Rectal smooth muscle tissue (tissue), 1 donor: ENCODE data around the gene GRIN3B.

Experiments
- H3K27ac ChIP-seq: one replicate; pipeline ENCODE4 v1.7.0; 2013; ENCODE audit warnings: low read depth, low read length, inconsistent platforms
- H3K27me3 ChIP-seq: one replicate; pipeline ENCODE4 v1.7.0; 2013; ENCODE audit warnings: low read length; ENCODE audit not compliant: control insufficient read depth, insufficient read depth
- H3K36me3 ChIP-seq: one replicate; pipeline ENCODE4 v1.7.0; 2013; ENCODE audit warnings: low read length; ENCODE audit not compliant: control insufficient read depth, insufficient read depth
- H3K4me1 ChIP-seq: one replicate; pipeline ENCODE4 v1.7.0; 2013; ENCODE audit warnings: low read length; ENCODE audit not compliant: control insufficient read depth, insufficient read depth
- H3K4me3 ChIP-seq: one replicate; pipeline ENCODE4 v1.7.0; 2013; ENCODE audit warnings: low read length
- H3K9ac ChIP-seq: one replicate; pipeline ENCODE4 v1.7.0; 2013; ENCODE audit warnings: low read length

Gene GRIN3B

DNA sequence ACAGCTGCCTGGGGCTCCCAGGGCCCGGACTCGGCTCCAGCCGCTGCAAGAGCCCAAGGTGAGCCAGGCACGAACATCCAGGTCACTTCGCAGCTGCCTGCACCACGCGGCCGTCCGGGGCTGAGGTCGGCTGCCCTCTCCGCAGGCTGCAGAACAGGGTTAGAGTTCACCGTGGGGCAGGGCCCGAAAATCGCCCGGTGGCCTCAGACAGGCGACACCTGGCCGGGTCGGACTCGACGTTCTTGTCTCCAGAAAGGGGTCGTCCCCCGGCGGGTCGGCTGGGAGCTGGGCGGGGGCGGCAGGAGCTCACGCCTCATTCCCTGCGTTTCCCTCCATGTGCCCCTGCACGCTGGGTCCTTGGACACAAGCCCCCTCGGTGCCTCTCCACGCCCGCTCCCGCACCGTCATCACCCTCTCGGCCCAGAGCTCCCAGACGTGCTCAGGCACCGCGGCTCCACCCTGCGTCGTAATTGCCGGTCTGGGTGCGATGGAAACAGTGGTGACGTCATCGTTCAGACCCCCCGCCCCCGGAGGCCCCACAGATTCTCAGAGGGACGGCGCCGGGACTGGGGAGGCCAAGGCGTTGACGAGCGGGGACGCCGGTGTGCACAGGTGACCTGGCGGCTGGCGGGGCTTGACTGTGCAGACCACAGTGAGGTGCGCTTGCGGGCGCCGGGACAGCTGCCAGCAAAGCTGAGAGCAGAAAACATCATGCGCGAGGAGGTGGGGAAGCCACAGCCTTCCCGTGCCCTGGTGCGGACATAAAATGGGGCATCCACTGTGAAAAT lies 4.0 kb upstream of the GRIN3B start:
- Histone ChIP-seq H3K4me3 (peak overlapping the region; percentile 26), H3K4me1 (peaks cover 4% of the 10 kb centered on the region), H3K27ac (no peak overlapping the region), H3K36me3 (no peaks in the 10 kb centered on the region), H3K27me3 (peaks cover 38% of the 10 kb centered on the region), H3K9ac (no peak overlapping the region)

- H3K4me1 ChIP-seq: peaks cover 4% of the 10 kb centered on the region
- H3K9ac ChIP-seq: no peak overlapping the region
- no peaks in the 10 kb centered on the region for H3K36me3 ChIP-seq
- H3K27me3 ChIP-seq: peaks cover 50% of the 10 kb centered on the region
- no peak overlapping the region for H3K4me3 ChIP-seq
- H3K27ac ChIP-seq: no peak overlapping the region
Measured at GRCh38 chr19:998064-998463, 2.2 kb upstream of the GRIN3B start.

DNA sequence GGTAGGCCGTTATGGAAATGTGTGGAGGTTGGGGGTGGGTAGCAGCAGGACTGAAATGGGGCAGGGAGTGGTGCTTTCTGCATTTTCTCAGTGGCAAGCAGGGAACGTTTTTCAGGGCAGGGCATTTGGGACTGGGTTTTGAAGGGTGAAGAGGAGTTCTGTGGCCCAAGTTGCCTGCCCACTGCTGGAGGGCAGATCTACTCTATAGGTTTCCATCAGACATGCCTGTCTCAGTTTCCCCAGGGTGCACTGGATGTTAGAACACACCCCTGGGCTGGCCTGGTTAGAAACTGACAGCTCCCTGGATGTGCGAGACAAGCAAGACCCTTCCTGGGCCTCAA lies 870 bp upstream of the GRIN3B start:
- Histone ChIP-seq H3K4me3 (no peak overlapping the region), H3K9ac (no peak overlapping the region), H3K4me1 (peaks cover 4% of the 10 kb centered on the region), H3K36me3 (no peaks in the 10 kb centered on the region), H3K27me3 (peaks cover 50% of the 10 kb centered on the region), H3K27ac (no peak overlapping the region)

GRCh38 chr19:1000591-1001537 lies 645 bp downstream of the GRIN3B start:
- H3K27ac ChIP-seq: no peak overlapping the region
- H3K9ac ChIP-seq: no peak overlapping the region
- peaks cover 4% of the 10 kb centered on the region for H3K4me1 ChIP-seq
- no peak overlapping the region for H3K4me3 ChIP-seq
- peaks cover 44% of the 10 kb centered on the region for H3K27me3 ChIP-seq
- no peaks in the 10 kb centered on the region for H3K36me3 ChIP-seq

DNA sequence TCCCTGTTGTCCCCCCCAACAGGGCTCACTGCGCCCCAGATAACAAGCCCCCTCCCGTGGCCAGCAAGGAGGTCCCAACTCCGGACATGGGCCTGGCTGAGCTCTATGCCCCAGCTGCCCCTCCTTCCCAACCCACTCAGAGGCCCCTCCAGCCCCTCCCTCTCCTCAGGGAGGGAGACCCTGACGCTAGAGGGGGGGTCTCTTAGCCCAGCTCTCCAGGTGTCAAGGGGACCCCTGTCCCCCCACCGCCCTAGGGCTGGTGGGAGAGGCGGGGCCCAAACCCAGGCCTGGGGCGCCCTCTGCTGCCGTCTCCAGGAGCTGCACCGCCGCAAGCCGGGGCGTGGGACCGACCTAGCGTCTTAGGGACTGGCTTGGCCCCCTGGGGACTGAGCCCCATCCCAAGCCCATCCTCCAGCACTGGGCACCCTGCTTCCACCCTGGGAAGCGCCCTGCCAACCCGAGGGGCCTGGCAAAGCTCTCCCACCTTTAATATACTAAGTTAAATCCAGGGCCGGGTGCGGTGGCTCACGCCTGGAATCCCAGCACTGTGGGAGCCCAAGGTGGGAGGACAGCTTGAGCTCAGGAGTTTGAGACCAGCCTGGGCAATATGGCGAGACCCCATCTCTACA lies 1.4 kb downstream of the GRIN3B start:
- peaks cover 38% of the 10 kb centered on the region for H3K27me3 ChIP-seq
- no peaks in the 10 kb centered on the region for H3K36me3 ChIP-seq
- H3K9ac ChIP-seq: no peak overlapping the region
- H3K4me1 ChIP-seq: no peaks in the 10 kb centered on the region
- no peak overlapping the region for H3K27ac ChIP-seq
- H3K4me3 ChIP-seq: no peak overlapping the region

GRCh38 chr19:1002600-1002999 lies 2.4 kb downstream of the GRIN3B start:
- Histone ChIP-seq H3K27me3 (peaks cover 32% of the 10 kb centered on the region), H3K9ac (no peak overlapping the region), H3K4me1 (no peaks in the 10 kb centered on the region), H3K27ac (no peak overlapping the region), H3K36me3 (no peaks in the 10 kb centered on the region), H3K4me3 (no peak overlapping the region)

- no peak overlapping the region for H3K27ac ChIP-seq
- no peaks in the 10 kb centered on the region for H3K36me3 ChIP-seq
- H3K9ac ChIP-seq: no peak overlapping the region
- peaks cover 28% of the 10 kb centered on the region for H3K27me3 ChIP-seq
- H3K4me3 ChIP-seq: no peak overlapping the region
- no peaks in the 10 kb centered on the region for H3K4me1 ChIP-seq
Measured at GRCh38 chr19:1003283-1003682, 3.1 kb downstream of the GRIN3B start.

DNA sequence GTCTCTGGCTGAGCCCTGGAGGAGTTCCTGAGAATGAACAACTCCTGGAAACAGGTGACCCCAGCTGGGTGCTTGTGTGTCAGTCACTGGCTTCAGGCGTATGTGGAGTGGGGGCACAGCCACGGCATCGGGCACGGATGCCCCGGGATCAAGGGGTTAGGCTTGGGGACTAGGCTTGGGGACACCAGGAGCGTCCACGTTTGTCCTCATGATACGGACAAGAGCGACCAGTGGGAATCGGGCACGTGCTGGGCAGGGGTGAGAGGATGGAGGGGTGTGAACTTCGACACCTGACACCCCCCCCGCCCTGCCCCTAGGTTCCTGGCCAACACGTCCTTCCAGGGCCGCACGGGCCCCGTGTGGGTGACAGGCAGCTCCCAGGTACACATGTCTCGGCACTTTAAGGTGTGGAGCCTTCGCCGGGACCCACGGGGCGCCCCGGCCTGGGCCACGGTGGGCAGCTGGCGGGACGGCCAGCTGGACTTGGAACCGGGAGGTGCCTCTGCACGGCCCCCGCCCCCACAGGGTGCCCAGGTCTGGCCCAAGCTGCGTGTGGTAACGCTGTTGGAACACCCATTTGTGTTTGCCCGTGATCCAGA lies 4.1 kb downstream of the GRIN3B start:
- Histone ChIP-seq H3K4me3 (no peak overlapping the region), H3K27me3 (peaks cover 20% of the 10 kb centered on the region), H3K36me3 (peaks cover 2% of the 10 kb centered on the region)

GRCh38 chr19:1004803-1005664 lies 4.8 kb downstream of the GRIN3B start:
- no peak overlapping the region for H3K4me3 ChIP-seq
- H3K27me3 ChIP-seq: peaks cover 17% of the 10 kb centered on the region
- H3K4me1 ChIP-seq: no peaks in the 10 kb centered on the region
- no peak overlapping the region for H3K9ac ChIP-seq
- peaks cover 5% of the 10 kb centered on the region for H3K36me3 ChIP-seq
- H3K27ac ChIP-seq: no peak overlapping the region

More for the DNA sequence above, 4.1 kb downstream of the GRIN3B start:
- Histone ChIP-seq H3K27ac (no peak overlapping the region), H3K9ac (no peak overlapping the region), H3K4me1 (no peaks in the 10 kb centered on the region)

- Histone ChIP-seq H3K27me3 (peaks cover 6% of the 10 kb centered on the region), H3K4me1 (no peaks in the 10 kb centered on the region), H3K9ac (no peak overlapping the region), H3K4me3 (no peak overlapping the region), H3K36me3 (peaks cover 6% of the 10 kb centered on the region), H3K27ac (no peak overlapping the region)
Measured at GRCh38 chr19:1006711-1007398, 6.6 kb downstream of the GRIN3B start.
